HepG2 (cell line): Measurements from ENCODE around the gene ABCC3. TPM values are rescaled to one million over a fixed set of nuclear protein-coding genes. Genes with fewer than 3 reads are reported as not detected.

Experiments used
- DPF2 ChIP-seq: sonication (generic); formaldehyde crosslinking; IDR thresholded peaks from 2 replicates; pipeline ENCODE4 v1.4.0; 2020; ENCODE audit warnings: mild to moderate bottlenecking, low read depth, missing genetic modification reagents, borderline replicate concordance
- HNRNPH1 ChIP-seq: fragments of 200-400 bp; formaldehyde crosslinking; optimal IDR thresholded peaks from 2 replicates; pipeline ENCODE3; 2017; ENCODE audit warnings: mild to moderate bottlenecking, low read depth, low read length
- HOXA3 ChIP-seq: sonication (generic); formaldehyde crosslinking; IDR thresholded peaks from 2 replicates; pipeline ENCODE4 v1.5.0; 2020; ENCODE audit warnings: missing genetic modification reagents
- NCOR1 ChIP-seq: fragments of 200-600 bp; sonication (generic); IDR thresholded peaks from 2 replicates; pipeline ENCODE4 v1.7.0; 2017; ENCODE audit warnings: antibody characterized with exemption, low read length, borderline replicate concordance
- NFIB ChIP-seq: sonication (generic); formaldehyde crosslinking; IDR thresholded peaks from 2 replicates; pipeline ENCODE4 v1.9.0; 2021; ENCODE audit warnings: missing genetic modification reagents, mild to moderate bottlenecking, borderline replicate concordance
- ZFY ChIP-seq: sonication (generic); formaldehyde crosslinking; IDR thresholded peaks from 2 replicates; pipeline ENCODE4 v1.4.0; 2020; ENCODE audit warnings: missing genetic modification reagents
- ZNF235 ChIP-seq: sonication (generic); formaldehyde crosslinking; IDR thresholded peaks from 2 replicates; pipeline ENCODE4 v1.8.1; 2023; ENCODE audit warnings: mild to moderate bottlenecking, missing genetic modification reagents, borderline replicate concordance
- ZNF564 ChIP-seq: sonication (generic); formaldehyde crosslinking; IDR thresholded peaks from 2 replicates; pipeline ENCODE4 v1.8.1; 2023; ENCODE audit warnings: mild to moderate bottlenecking, missing genetic modification reagents
- polyA plus RNA-seq, 8 experiments: library from polyadenylated mRNA; depleted of rRNA in 3 of 8; stranded (reverse) in 7 of 8; unstranded in 1 of 8; fragments of >200 nt; fragmentation: Illumina TruSeq in 4 of 8; extraction: Trizol in 4 of 8; gene quantifications; 2 replicates each; pipeline versions ENCODE4 v1.2.1 to v1.2.3, GENCODE V29; 2011 to 2016; ENCODE audit warnings: low read depth in 4 of 8, missing spikeins in 1 of 8, mixed read lengths in 1 of 8; ENCODE audit not compliant: insufficient read depth in 1 of 8
- total RNA-seq, 5 experiments: library from RNA; depleted of rRNA; stranded (reverse); fragments of >200 nt; fragmentation: Illumina TruSeq; extraction: Trizol; gene quantifications; 2 replicates each; pipeline ENCODE4 v1.2.3, GENCODE V29; 2016; ENCODE audit warnings: low read depth in 1 of 5
- TF ChIP-seq, protein P1 (sequence below): IDR thresholded peaks from 2 replicates; pipeline ENCODE4 v1.6.1; 2016; ENCODE audit warnings: low read depth, missing genetic modification reagents, missing compliant biosample characterization
- TF ChIP-seq, protein P2 (sequence below): sonication (generic); formaldehyde crosslinking; IDR thresholded peaks from 2 replicates; pipeline ENCODE4 v1.8.0; 2022; ENCODE audit warnings: low read depth, missing genetic modification reagents
- TF ChIP-seq, protein P3 (sequence below): sonication (generic); formaldehyde crosslinking; IDR thresholded peaks from 2 replicates; pipeline ENCODE4 v1.5.0; 2020; ENCODE audit warnings: mild to moderate bottlenecking, missing genetic modification reagents
- TF ChIP-seq, protein P4 (sequence below): sonication (generic); formaldehyde crosslinking; IDR thresholded peaks from 2 replicates; pipeline ENCODE4 v1.4.0; 2020; ENCODE audit warnings: mild to moderate bottlenecking, missing genetic modification reagents, borderline replicate concordance

ABCC3 gene
- total and polyA plus RNA-seq, 2 of the 13 experiments (the other 11 are each of a cell fraction or from before 2014, with no cell fraction given): 25.2 to 50.7 TPM

DNA sequence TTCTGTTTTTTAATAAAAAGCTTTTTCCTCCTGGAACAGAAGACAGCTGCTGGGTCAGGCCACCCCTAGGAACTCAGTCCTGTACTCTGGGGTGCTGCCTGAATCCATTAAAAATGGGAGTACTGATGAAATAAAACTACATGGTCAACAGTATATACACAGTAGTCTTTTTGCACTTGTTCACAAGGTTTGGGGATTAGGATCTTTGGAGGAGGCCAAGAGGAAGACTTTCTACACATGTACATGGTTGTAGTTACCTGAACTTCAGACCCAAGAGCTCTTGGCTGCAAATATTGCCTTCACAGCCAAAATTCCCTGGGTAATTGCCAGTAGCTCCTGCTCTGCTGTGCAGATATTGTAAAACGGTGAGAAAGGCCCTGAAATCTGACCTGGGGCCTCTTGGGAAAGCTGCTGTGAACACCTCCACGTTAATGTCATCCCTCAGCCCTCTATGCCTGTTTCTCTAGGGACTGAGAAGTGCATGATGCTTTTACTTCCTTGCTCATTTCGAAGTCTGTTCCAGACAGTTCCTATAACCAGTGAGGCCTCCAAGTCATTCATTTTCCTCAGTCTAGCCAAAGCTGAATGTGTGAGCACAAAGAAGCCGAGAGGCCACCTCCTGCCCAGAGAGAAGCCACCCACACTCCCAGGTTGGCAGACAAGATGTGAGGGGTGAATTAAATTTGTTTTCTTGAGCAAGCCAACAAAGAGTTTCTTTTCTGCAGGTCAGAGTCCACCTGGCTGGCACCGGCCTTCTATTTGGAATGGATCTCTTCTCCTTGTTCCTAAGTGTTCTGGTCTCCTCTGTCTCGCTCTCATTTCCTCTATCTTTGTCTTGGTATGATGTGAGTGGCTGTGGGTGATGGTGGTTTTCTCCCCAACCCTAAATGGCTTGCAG is 57.1 kb downstream of the ABCC3 start (continued):
- TF ChIP-seq, protein P1, sequence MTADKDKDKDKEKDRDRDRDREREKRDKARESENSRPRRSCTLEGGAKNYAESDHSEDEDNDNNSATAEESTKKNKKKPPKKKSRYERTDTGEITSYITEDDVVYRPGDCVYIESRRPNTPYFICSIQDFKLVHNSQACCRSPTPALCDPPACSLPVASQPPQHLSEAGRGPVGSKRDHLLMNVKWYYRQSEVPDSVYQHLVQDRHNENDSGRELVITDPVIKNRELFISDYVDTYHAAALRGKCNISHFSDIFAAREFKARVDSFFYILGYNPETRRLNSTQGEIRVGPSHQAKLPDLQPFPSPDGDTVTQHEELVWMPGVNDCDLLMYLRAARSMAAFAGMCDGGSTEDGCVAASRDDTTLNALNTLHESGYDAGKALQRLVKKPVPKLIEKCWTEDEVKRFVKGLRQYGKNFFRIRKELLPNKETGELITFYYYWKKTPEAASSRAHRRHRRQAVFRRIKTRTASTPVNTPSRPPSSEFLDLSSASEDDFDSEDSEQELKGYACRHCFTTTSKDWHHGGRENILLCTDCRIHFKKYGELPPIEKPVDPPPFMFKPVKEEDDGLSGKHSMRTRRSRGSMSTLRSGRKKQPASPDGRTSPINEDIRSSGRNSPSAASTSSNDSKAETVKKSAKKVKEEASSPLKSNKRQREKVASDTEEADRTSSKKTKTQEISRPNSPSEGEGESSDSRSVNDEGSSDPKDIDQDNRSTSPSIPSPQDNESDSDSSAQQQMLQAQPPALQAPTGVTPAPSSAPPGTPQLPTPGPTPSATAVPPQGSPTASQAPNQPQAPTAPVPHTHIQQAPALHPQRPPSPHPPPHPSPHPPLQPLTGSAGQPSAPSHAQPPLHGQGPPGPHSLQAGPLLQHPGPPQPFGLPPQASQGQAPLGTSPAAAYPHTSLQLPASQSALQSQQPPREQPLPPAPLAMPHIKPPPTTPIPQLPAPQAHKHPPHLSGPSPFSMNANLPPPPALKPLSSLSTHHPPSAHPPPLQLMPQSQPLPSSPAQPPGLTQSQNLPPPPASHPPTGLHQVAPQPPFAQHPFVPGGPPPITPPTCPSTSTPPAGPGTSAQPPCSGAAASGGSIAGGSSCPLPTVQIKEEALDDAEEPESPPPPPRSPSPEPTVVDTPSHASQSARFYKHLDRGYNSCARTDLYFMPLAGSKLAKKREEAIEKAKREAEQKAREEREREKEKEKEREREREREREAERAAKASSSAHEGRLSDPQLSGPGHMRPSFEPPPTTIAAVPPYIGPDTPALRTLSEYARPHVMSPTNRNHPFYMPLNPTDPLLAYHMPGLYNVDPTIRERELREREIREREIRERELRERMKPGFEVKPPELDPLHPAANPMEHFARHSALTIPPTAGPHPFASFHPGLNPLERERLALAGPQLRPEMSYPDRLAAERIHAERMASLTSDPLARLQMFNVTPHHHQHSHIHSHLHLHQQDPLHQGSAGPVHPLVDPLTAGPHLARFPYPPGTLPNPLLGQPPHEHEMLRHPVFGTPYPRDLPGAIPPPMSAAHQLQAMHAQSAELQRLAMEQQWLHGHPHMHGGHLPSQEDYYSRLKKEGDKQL (CRISPR knock-in tag): 0 out of 2 replicates have a peak, but pooled peaks have one; percentile 6
- TF ChIP-seq ZNF564 (CRISPR knock-in tag) (no peak), ZFY (CRISPR knock-in tag) (peak; percentile 30; the same call in 1 of the 2 replicates), NCOR1 (peak; percentile 53), HOXA3 (CRISPR knock-in tag) (peak; percentile 52), ZNF235 (no peak), NFIB (CRISPR knock-in tag) (no peak), DPF2 (CRISPR knock-in tag) (peak; percentile 19; the same call in 1 of the 2 replicates), HNRNPH1 (no peak)
- TF ChIP-seq, protein P2, sequence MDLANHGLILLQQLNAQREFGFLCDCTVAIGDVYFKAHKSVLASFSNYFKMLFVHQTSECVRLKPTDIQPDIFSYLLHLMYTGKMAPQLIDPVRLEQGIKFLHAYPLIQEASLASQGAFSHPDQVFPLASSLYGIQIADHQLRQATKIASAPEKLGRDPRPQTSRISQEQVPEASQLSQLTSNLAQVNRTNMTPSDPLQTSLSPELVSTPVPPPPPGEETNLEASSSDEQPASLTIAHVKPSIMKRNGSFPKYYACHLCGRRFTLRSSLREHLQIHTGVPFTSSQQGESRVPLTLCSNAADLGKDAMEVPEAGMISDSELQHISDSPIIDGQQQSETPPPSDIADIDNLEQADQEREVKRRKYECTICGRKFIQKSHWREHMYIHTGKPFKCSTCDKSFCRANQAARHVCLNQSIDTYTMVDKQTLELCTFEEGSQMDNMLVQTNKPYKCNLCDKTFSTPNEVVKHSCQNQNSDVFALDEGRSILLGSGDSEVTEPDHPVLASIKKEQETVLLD (CRISPR knock-in tag): no peak
- TF ChIP-seq, protein P3, sequence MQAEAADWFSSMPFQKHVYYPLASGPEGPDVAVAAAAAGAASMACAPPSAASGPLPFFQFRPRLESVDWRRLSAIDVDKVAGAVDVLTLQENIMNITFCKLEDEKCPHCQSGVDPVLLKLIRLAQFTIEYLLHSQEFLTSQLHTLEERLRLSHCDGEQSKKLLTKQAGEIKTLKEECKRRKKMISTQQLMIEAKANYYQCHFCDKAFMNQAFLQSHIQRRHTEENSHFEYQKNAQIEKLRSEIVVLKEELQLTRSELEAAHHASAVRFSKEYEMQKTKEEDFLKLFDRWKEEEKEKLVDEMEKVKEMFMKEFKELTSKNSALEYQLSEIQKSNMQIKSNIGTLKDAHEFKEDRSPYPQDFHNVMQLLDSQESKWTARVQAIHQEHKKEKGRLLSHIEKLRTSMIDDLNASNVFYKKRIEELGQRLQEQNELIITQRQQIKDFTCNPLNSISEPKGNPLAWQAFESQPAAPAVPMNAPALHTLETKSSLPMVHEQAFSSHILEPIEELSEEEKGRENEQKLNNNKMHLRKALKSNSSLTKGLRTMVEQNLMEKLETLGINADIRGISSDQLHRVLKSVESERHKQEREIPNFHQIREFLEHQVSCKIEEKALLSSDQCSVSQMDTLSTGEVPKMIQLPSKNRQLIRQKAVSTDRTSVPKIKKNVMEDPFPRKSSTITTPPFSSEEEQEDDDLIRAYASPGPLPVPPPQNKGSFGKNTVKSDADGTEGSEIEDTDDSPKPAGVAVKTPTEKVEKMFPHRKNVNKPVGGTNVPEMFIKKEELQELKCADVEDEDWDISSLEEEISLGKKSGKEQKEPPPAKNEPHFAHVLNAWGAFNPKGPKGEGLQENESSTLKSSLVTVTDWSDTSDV: no peak
- TF ChIP-seq, protein P4, sequence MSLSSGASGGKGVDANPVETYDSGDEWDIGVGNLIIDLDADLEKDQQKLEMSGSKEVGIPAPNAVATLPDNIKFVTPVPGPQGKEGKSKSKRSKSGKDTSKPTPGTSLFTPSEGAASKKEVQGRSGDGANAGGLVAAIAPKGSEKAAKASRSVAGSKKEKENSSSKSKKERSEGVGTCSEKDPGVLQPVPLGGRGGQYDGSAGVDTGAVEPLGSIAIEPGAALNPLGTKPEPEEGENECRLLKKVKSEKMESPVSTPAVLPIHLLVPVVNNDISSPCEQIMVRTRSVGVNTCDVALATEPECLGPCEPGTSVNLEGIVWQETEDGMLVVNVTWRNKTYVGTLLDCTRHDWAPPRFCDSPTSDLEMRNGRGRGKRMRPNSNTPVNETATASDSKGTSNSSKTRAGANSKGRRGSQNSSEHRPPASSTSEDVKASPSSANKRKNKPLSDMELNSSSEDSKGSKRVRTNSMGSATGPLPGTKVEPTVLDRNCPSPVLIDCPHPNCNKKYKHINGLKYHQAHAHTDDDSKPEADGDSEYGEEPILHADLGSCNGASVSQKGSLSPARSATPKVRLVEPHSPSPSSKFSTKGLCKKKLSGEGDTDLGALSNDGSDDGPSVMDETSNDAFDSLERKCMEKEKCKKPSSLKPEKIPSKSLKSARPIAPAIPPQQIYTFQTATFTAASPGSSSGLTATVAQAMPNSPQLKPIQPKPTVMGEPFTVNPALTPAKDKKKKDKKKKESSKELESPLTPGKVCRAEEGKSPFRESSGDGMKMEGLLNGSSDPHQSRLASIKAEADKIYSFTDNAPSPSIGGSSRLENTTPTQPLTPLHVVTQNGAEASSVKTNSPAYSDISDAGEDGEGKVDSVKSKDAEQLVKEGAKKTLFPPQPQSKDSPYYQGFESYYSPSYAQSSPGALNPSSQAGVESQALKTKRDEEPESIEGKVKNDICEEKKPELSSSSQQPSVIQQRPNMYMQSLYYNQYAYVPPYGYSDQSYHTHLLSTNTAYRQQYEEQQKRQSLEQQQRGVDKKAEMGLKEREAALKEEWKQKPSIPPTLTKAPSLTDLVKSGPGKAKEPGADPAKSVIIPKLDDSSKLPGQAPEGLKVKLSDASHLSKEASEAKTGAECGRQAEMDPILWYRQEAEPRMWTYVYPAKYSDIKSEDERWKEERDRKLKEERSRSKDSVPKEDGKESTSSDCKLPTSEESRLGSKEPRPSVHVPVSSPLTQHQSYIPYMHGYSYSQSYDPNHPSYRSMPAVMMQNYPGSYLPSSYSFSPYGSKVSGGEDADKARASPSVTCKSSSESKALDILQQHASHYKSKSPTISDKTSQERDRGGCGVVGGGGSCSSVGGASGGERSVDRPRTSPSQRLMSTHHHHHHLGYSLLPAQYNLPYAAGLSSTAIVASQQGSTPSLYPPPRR: peak; percentile 37; the same call in 1 of the 2 replicates
